ENCODE data around the gene CCBE1. TPM values are rescaled to one million over a fixed set of nuclear protein-coding genes. Genes with fewer than 3 reads are reported as not detected.

The CCBE1 gene
- total RNA-seq, 2 donors from 2014 or later: 1.6 to 1.8 TPM

GRCh38 chr18:59468821-59469220 lies 228.4 kb downstream of the CCBE1 start:
- no peak for DNase-seq (ENCODE audit: low spot score)
- ATAC-seq (ENCODE audit: insufficient number of reproducible peaks, low FRiP score, low read depth): no peak
- Histone ChIP-seq H3K36me3 (no peaks in the 10 kb centered on the region), H3K4me1 (ENCODE audit: control insufficient read depth in 1 of 2, low read depth in 2 of 2) (no peaks in the 10 kb centered on the region), H3K27me3 (replicated peaks; ENCODE audit: insufficient read depth) (no peaks in the 10 kb centered on the region), H3K4me3 (no peak overlapping the region), H3K9me3 (no peaks in the 10 kb centered on the region), H3K27ac (no peak overlapping the region)
- TF ChIP-seq, protein P1, sequence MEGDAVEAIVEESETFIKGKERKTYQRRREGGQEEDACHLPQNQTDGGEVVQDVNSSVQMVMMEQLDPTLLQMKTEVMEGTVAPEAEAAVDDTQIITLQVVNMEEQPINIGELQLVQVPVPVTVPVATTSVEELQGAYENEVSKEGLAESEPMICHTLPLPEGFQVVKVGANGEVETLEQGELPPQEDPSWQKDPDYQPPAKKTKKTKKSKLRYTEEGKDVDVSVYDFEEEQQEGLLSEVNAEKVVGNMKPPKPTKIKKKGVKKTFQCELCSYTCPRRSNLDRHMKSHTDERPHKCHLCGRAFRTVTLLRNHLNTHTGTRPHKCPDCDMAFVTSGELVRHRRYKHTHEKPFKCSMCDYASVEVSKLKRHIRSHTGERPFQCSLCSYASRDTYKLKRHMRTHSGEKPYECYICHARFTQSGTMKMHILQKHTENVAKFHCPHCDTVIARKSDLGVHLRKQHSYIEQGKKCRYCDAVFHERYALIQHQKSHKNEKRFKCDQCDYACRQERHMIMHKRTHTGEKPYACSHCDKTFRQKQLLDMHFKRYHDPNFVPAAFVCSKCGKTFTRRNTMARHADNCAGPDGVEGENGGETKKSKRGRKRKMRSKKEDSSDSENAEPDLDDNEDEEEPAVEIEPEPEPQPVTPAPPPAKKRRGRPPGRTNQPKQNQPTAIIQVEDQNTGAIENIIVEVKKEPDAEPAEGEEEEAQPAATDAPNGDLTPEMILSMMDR (IDR thresholded peaks at IDR 0.05): no peak

- Histone ChIP-seq H3K4me1 (ENCODE audit: control insufficient read depth in 1 of 2, low read depth in 2 of 2) (no peaks in the 10 kb centered on the region), H3K36me3 (no peaks in the 10 kb centered on the region), H3K9me3 (no peaks in the 10 kb centered on the region), H3K27me3 (replicated peaks; ENCODE audit: insufficient read depth) (no peaks in the 10 kb centered on the region), H3K27ac (no peak overlapping the region), H3K4me3 (no peak overlapping the region)
- DNase-seq (ENCODE audit: low spot score) (no peak), ATAC-seq (ENCODE audit: insufficient number of reproducible peaks, low FRiP score, low read depth) (no peak)
- TF ChIP-seq, protein P1 (IDR thresholded peaks at IDR 0.05): no peak
These were observed 229.7 kb downstream of the CCBE1 start for GRCh38 chr18:59467497-59467896.

DNA sequence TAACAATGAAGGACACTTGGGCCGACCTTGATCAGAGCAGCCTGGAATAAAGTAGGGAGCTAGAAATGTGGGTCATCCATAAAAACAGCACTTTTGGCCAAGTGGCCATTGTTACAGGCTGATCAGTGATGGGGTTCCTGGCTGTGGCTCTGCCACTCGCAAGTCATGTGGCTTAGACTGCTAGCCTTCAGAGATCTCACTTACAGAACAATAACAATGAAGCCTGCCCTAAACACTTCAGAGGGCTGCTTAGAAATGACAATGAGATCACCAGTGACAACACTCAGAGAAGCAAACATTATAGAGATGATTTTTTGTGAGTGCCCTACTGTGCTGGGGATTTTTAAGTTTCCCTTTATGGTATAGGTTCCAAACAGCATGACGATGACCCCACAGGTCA lies 230.2 kb downstream of the CCBE1 start:
- Histone ChIP-seq H3K27me3 (replicated peaks; ENCODE audit: insufficient read depth) (no peaks in the 10 kb centered on the region), H3K4me3 (no peak overlapping the region), H3K36me3 (no peaks in the 10 kb centered on the region), H3K27ac (no peak overlapping the region), H3K9me3 (no peaks in the 10 kb centered on the region), H3K4me1 (ENCODE audit: control insufficient read depth in 1 of 2, low read depth in 2 of 2) (no peaks in the 10 kb centered on the region)
- ATAC-seq (ENCODE audit: insufficient number of reproducible peaks, low FRiP score, low read depth) (no peak), DNase-seq (ENCODE audit: low spot score) (no peak)
- TF ChIP-seq, protein P1 (IDR thresholded peaks at IDR 0.05): no peak

- TF ChIP-seq, protein P1 (IDR thresholded peaks at IDR 0.05): no peak
- no peak overlapping the region for H3K4me3 ChIP-seq
- H3K4me1 ChIP-seq (ENCODE audit: control insufficient read depth in 1 of 2, low read depth in 2 of 2): no peaks in the 10 kb centered on the region
- ATAC-seq (ENCODE audit: insufficient number of reproducible peaks, low FRiP score, low read depth) (no peak), DNase-seq (ENCODE audit: low spot score) (no peak)
- no peaks in the 10 kb centered on the region for H3K27me3 ChIP-seq (replicated peaks; ENCODE audit: insufficient read depth)
- H3K36me3 ChIP-seq: no peaks in the 10 kb centered on the region
- no peaks in the 10 kb centered on the region for H3K9me3 ChIP-seq
- H3K27ac ChIP-seq: no peak overlapping the region
These were observed 232.7 kb downstream of the CCBE1 start for GRCh38 chr18:59464486-59464885.

DNA sequence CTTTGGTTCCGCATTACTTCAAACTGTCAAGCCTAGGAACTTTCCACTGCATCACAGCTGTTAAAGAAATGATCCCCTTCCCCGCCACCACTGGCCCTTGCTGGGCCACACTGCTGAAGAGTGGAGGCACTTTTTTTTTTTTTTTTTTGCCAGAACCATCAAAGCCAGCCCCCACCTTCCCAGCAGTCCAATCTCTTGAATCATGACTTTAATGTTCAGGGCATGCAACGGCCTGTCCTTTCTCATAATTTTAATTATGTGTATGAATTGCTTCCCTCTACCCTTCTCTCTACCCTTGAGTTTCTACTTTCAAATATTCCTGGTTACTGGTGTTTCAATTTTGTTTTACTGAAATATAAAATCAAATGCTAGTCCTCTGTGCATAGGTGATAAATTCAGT lies 236.1 kb downstream of the CCBE1 start:
- H3K4me1 ChIP-seq (ENCODE audit: control insufficient read depth in 1 of 2, low read depth in 2 of 2): no peaks in the 10 kb centered on the region
- TF ChIP-seq, protein P1 (IDR thresholded peaks at IDR 0.05): no peak
- ATAC-seq (ENCODE audit: insufficient number of reproducible peaks, low FRiP score, low read depth): no peak
- no peaks in the 10 kb centered on the region for H3K9me3 ChIP-seq
- H3K27me3 ChIP-seq (replicated peaks; ENCODE audit: insufficient read depth): no peaks in the 10 kb centered on the region
- no peaks in the 10 kb centered on the region for H3K36me3 ChIP-seq
- no peak overlapping the region for H3K4me3 ChIP-seq
- no peak for DNase-seq (ENCODE audit: low spot score)
- H3K27ac ChIP-seq: no peak overlapping the region

Data from thoracic aorta (tissue), 2 donors.